NT2/D1 (cell line): ENCODE measurements around the gene CCDC142.
A peak's percentile ranks its signal among the peaks of the same experiment; 100 is the strongest.

Source experiments
- DNase-seq: peaks from one replicate; pipeline ENCODE4 v3.0.0-alpha.2; 2011; ENCODE audit warnings: low read depth, low spot score
- H3K27me3 ChIP-seq: 2 replicates; pipeline ENCODE4 v1.6.0; 2011; ENCODE audit warnings: mild to moderate bottlenecking; ENCODE audit not compliant: insufficient read length, insufficient read depth
- H3K36me3 ChIP-seq: 2 replicates; pipeline ENCODE4 v1.6.1; 2011; ENCODE audit warnings: mild to moderate bottlenecking, low read length, mixed read lengths; ENCODE audit not compliant: insufficient read depth, insufficient read length
- H3K4me1 ChIP-seq: 2 replicates; pipeline ENCODE4 v1.5.1; 2011; ENCODE audit not compliant: insufficient read depth, insufficient read length
- H3K4me3 ChIP-seq: 2 replicates; pipeline ENCODE4 v1.5.1; 2011; ENCODE audit warnings: low read depth; ENCODE audit not compliant: insufficient read length
- H3K9ac ChIP-seq: 2 replicates; pipeline ENCODE4 v1.6.0; 2011; ENCODE audit warnings: low read depth; ENCODE audit not compliant: insufficient read length
- H3K9me3 ChIP-seq: 2 replicates; pipeline ENCODE4 v1.5.1; 2011; ENCODE audit warnings: mild to moderate bottlenecking, low read length; ENCODE audit not compliant: insufficient read depth
- SUZ12 ChIP-seq: IDR thresholded peaks from 2 replicates; pipeline ENCODE4 v1.6.1; 2011; ENCODE audit not compliant: insufficient read length, insufficient read depth; ENCODE audit errors: extremely low read depth
- YY1 ChIP-seq: IDR thresholded peaks from 2 replicates; pipeline ENCODE4 v1.6.1; 2011; ENCODE audit not compliant: insufficient read length, insufficient read depth
- ZNF274 ChIP-seq: IDR thresholded peaks from 2 replicates; pipeline ENCODE4 v1.6.1; 2011; ENCODE audit warnings: mild to moderate bottlenecking, low read depth, low read length

The CCDC142 gene

GRCh38 chr2:74440378-74441169, 42.2 kb downstream of the CCDC142 start:
- Histone ChIP-seq H3K4me1 (peaks cover 9% of the 10 kb centered on the region), H3K9ac (peak overlapping the region; percentile 90), H3K4me3 (peak overlapping the region; percentile 78), H3K9me3 (no peaks in the 10 kb centered on the region), H3K36me3 (peaks cover 29% of the 10 kb centered on the region), H3K27me3 (no peaks in the 10 kb centered on the region)
- no peak for TF ChIP-seq YY1
- TF ChIP-seq SUZ12 = no peak
- TF ChIP-seq ZNF274 = no peak
- no peak for DNase-seq

DNA sequence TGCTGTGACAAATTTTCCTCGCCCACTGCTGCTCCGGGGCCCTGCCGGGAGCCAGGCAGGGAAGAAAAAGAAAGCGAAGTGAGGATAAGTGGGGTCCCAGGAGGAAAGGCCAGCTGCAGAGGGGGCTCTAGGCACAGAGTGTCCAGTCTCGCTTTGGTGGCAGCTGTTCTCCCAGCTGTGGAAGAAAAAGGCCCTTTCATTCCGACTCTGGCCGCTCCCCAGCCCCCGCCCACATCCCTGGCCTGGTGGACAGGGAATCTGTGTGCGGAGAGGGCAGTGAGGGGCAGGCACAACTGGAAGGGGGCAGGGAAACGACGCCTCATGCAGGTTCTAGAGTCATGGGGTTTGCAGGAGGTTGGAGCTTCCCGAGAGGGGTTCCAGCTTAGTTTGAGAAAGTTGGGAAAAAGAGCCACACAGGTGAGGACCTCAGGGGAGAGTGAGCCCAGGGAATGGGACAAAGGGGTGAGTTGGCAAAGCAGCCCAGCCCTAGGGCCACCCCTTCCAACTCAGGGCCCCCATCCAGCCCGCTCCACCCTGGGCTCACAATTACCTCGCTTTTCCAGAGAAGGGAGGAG, 42.9 kb downstream of the CCDC142 start:
- Histone ChIP-seq H3K4me3 (peak overlapping the region; percentile 78), H3K9me3 (no peaks in the 10 kb centered on the region), H3K36me3 (peaks cover 31% of the 10 kb centered on the region), H3K4me1 (peaks cover 9% of the 10 kb centered on the region), H3K27me3 (no peaks in the 10 kb centered on the region), H3K9ac (peak overlapping the region; percentile 90)
- TF ChIP-seq SUZ12 (no peak), ZNF274 (no peak), YY1 (no peak)
- DNase-seq = no peak

DNA sequence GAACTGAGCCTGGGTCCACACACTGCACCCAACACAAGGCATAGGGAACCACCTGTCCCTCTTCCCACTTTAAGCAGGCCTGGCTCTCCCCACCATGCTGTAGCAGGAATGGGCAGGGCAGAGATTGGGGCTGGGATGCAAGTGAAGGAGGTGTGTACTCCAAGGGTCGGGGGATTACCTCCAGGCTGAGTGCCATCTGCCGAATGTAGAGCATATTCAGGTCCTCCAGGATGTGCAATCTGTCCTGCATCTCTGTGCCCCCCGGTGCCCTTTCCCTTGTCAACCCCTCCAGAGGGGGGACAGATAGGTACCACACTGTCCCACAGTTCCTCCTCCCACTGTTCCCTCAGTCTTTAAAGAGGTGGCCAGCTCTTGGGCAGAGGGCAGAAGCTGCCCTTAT, 43.4 kb downstream of the CCDC142 start:
- H3K4me1 ChIP-seq = peaks cover 9% of the 10 kb centered on the region
- H3K9ac ChIP-seq = peak overlapping the region; percentile 90
- peak overlapping the region; percentile 78 for H3K4me3 ChIP-seq
- peaks cover 33% of the 10 kb centered on the region for H3K36me3 ChIP-seq
- DNase-seq = no peak
- no peaks in the 10 kb centered on the region for H3K27me3 ChIP-seq
- H3K9me3 ChIP-seq = no peaks in the 10 kb centered on the region
- TF ChIP-seq YY1 = no peak

DNA sequence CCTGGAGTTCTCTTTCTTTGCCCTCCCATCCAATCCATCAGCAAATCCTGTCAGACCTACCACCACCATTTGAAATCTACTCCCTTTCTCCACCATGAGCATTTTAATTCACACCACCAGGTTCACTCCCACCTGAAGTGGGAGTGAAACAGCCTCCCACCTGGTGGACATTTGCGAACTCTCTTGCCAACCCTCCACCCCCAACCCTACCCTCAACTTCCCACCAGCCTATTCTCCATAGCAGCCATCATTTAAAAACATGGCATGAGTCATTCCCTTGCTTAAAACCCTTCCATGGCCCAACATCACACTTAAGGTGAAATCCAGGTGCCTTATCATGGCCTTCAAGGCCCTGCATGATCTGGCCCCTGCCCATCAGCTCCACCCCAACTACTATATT, 44.5 kb downstream of the CCDC142 start:
- TF ChIP-seq ZNF274 (no peak), SUZ12 (no peak), YY1 (no peak)
- Histone ChIP-seq H3K4me3 (no peak overlapping the region), H3K9me3 (no peaks in the 10 kb centered on the region), H3K4me1 (peaks cover 9% of the 10 kb centered on the region), H3K27me3 (no peaks in the 10 kb centered on the region), H3K9ac (no peak overlapping the region), H3K36me3 (peaks cover 33% of the 10 kb centered on the region)
- DNase-seq = no peak

DNA sequence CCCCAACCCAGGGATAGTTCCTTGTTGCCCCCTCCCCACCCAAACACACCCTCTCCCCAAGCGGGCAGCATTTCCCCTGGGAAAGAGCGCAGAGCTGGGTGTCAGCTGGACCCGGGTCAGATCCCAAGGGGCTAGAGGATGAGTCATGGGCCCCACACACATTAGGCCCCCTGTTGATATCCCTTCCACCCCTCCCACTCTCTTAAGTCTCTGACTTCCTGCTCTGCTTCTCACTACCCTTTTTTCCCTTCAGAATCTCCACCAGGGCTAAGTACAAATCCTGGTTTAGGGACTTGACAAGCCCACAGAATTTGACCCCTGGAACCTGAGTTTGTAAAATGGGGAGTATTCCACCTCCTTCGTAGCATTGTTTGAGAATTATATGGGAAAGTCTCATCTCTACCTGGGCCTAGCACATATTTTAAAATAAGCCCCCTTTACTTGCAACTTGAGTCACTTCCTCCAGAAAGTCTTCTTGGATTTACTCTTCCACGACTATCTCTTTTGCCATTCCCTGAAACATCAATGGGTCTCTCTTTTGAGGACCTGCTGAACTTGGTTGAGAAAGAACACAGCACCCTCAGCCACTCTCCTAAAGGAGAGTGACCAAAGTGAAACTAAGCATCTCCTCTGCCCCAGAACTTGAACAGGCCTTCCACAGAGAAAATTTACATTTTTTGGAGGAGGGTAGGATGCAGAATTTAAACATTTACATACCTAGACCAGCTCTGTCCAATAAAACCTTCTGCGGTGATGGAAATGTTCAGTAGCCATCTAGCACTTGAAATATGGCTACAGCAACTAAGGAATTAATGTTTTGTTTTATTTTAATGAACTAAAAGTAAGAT, 45.7 kb downstream of the CCDC142 start:
- Histone ChIP-seq H3K36me3 (peaks cover 39% of the 10 kb centered on the region), H3K27me3 (no peaks in the 10 kb centered on the region), H3K4me3 (no peak overlapping the region), H3K4me1 (peaks cover 9% of the 10 kb centered on the region), H3K9me3 (no peaks in the 10 kb centered on the region), H3K9ac (peak overlapping the region; percentile 21)
- DNase-seq = no peak
- TF ChIP-seq ZNF274 (no peak), SUZ12 (no peak), YY1 (no peak)

- Histone ChIP-seq H3K9ac (no peak overlapping the region), H3K4me3 (no peak overlapping the region), H3K36me3 (peaks cover 46% of the 10 kb centered on the region), H3K4me1 (peaks cover 9% of the 10 kb centered on the region), H3K9me3 (no peaks in the 10 kb centered on the region), H3K27me3 (no peaks in the 10 kb centered on the region)
- TF ChIP-seq SUZ12 = no peak
- no peak for TF ChIP-seq YY1
- no peak for TF ChIP-seq ZNF274
- no peak for DNase-seq
Observed at GRCh38 chr2:74436111-74436805, 46.5 kb downstream of the CCDC142 start.
